GM21526 (cell line): Measurements from ENCODE around the gene USP17L22.
"Not testable (repeated sequence)": the region's sequence is repeated elsewhere in the genome, so short reads cannot be mapped to it uniquely, and the experiment has no call there.

Source experiments
- ATAC-seq: cut with Tn5 transposase; IDR thresholded peaks from one replicate; pipeline ENCODE4 v1.9.1; 2021; ENCODE audit warnings: moderate library complexity; ENCODE audit not compliant: unreplicated experiment, low FRiP score

The USP17L22 gene

GRCh38 chr4:9267319-9267718 is at the start of gene USP17L22:
Gene USP17L22, plus strand, starts transcription at chr4:9267619. Its CDS starts 0 bp downstream, at chr4:9267619.
- ATAC-seq, result not testable (repeated sequence)

- ATAC-seq, result not testable (repeated sequence)
These were observed 47.6 kb upstream of the USP17L22 start, which contains the start of gene USP17L12 for GRCh38 chr4:9219852-9220251. Gene USP17L12, plus strand, starts transcription at chr4:9220152. Its CDS starts 0 bp downstream, at chr4:9220152.

- ATAC-seq, result not testable (repeated sequence)
These were observed 42.8 kb upstream of the USP17L22 start, which contains the start of gene USP17L13 for GRCh38 chr4:9224596-9224995. Gene USP17L13, plus strand, starts transcription at chr4:9224896. Its CDS starts 0 bp downstream, at chr4:9224896.

GRCh38 chr4:9230249-9230648 is 37.2 kb upstream of the USP17L22 start:
- not testable (repeated sequence) for ATAC-seq

GRCh38 chr4:9234085-9234484 is 33.3 kb upstream of the USP17L22 start, which contains the start of gene USP17L15:
Gene USP17L15, plus strand, starts transcription at chr4:9234385. Its CDS starts 0 bp downstream, at chr4:9234385.
- ATAC-seq, result not testable (repeated sequence)

- ATAC-seq, result not testable (repeated sequence)
These were observed 29.0 kb upstream of the USP17L22 start for GRCh38 chr4:9238461-9238860.

- not testable (repeated sequence) for ATAC-seq
These were observed 23.8 kb upstream of the USP17L22 start, which contains the start of gene USP17L17 for GRCh38 chr4:9243579-9243978. Gene USP17L17, plus strand, starts transcription at chr4:9243879. Its CDS starts 0 bp downstream, at chr4:9243879.

GRCh38 chr4:9247953-9248680 is 19.3 kb upstream of the USP17L22 start, which contains the start of gene USP17L18:
Gene USP17L18, plus strand, starts transcription at chr4:9248630. Its CDS starts 0 bp downstream, at chr4:9248630.
- not testable (repeated sequence) for ATAC-seq

GRCh38 chr4:9253078-9253477 is 14.3 kb upstream of the USP17L22 start, which contains the start of gene USP17L19:
Gene USP17L19, plus strand, starts transcription at chr4:9253378. Its CDS starts 0 bp downstream, at chr4:9253378.
- ATAC-seq, result not testable (repeated sequence)

GRCh38 chr4:9257824-9258223 is 9.6 kb upstream of the USP17L22 start, which contains the start of gene USP17L20:
Gene USP17L20, plus strand, starts transcription at chr4:9258124. Its CDS starts 0 bp downstream, at chr4:9258124.
- ATAC-seq, result not testable (repeated sequence)

GRCh38 chr4:9262572-9262971 is 4.8 kb upstream of the USP17L22 start, which contains the start of gene USP17L21:
Gene USP17L21, plus strand, starts transcription at chr4:9262872. Its CDS starts 0 bp downstream, at chr4:9262872.
- not testable (repeated sequence) for ATAC-seq

GRCh38 chr4:9271719-9272118 is 4.3 kb downstream of the USP17L22 start:
- ATAC-seq, result not testable (repeated sequence)
